ENCODE measurements around the gene GREB1.

The GREB1 gene

GRCh38 chr2:11610624-11611242 is 76.9 kb downstream of the GREB1 start:
- ChIA-PET CTCF (no interaction called here), POLR2A (no interaction called here)
- no peaks in the 10 kb centered on the region for H3K9me3 ChIP-seq (ENCODE audit: control insufficient read depth, insufficient read depth, low read depth, low read length)
- no peaks in the 10 kb centered on the region for H3K36me3 ChIP-seq (ENCODE audit: control insufficient read depth in 2 of 2, insufficient read depth in 1 of 2, low read length in 2 of 2)
- H3K4me1 ChIP-seq (ENCODE audit: control insufficient read depth, insufficient read depth, low read length), result no peaks in the 10 kb centered on the region
- no peak for TF ChIP-seq PRDM6 (tag by site-specific recombination; IDR thresholded peaks at IDR 0.05)
- no peak for TF ChIP-seq ZNF394 (tag by site-specific recombination; IDR thresholded peaks at IDR 0.05; ENCODE audit: borderline replicate concordance)
- TF ChIP-seq ZNF707 (tag by site-specific recombination; IDR thresholded peaks at IDR 0.05), result no peak
- no peak for TF ChIP-seq PBX3 (CRISPR knock-in tag; IDR thresholded peaks at IDR 0.05)
- no peak for TF ChIP-seq ZBTB21 (tag by site-specific recombination; IDR thresholded peaks at IDR 0.05)
- H3K4me3 ChIP-seq (ENCODE audit: low read depth, low read length), result no peak overlapping the region
- H3K27ac ChIP-seq (ENCODE audit: extremely low read depth, low read depth, low read length), result no peak overlapping the region

- Histone ChIP-seq H3K27ac (ENCODE audit: extremely low read depth, low read depth, low read length) (no peak overlapping the region), H3K36me3 (ENCODE audit: control insufficient read depth in 2 of 2, insufficient read depth in 1 of 2, low read length in 2 of 2) (no peaks in the 10 kb centered on the region), H3K4me3 (ENCODE audit: low read depth, low read length) (no peak overlapping the region), H3K4me1 (ENCODE audit: control insufficient read depth, insufficient read depth, low read length) (no peaks in the 10 kb centered on the region), H3K9me3 (ENCODE audit: control insufficient read depth, insufficient read depth, low read depth, low read length) (no peaks in the 10 kb centered on the region)
- POLR2A ChIA-PET, result no interaction called here
- CTCF ChIA-PET, result no interaction called here
- TF ChIP-seq ZBTB20 (tag by site-specific recombination; IDR thresholded peaks at IDR 0.05) (no peak), TSHZ1 (tag by site-specific recombination; IDR thresholded peaks at IDR 0.05; ENCODE audit: borderline replicate concordance) (no peak), ZNF660 (tag by site-specific recombination; IDR thresholded peaks at IDR 0.05) (no peak), ZNF596 (tag by site-specific recombination; IDR thresholded peaks at IDR 0.05) (no peak), ZNF274 (IDR thresholded peaks at IDR 0.05; ENCODE audit: low read length) (no peak), ZNF274 (tag by site-specific recombination; IDR thresholded peaks at IDR 0.05; ENCODE audit: borderline replicate concordance) (no peak), ZNF211 (tag by site-specific recombination; IDR thresholded peaks at IDR 0.05; ENCODE audit: low read depth) (no peak), SCRT1 (tag by site-specific recombination; IDR thresholded peaks at IDR 0.05; ENCODE audit: borderline replicate concordance) (no peak), ZFP41 (tag by site-specific recombination; IDR thresholded peaks at IDR 0.05; ENCODE audit: borderline replicate concordance) (no peak), ZNF792 (tag by site-specific recombination; IDR thresholded peaks at IDR 0.05) (no peak), ZNF449 (tag by site-specific recombination; IDR thresholded peaks at IDR 0.05) (no peak), ZNF138 (tag by site-specific recombination; IDR thresholded peaks at IDR 0.05; ENCODE audit: borderline replicate concordance) (no peak), ZSCAN18 (tag by site-specific recombination; IDR thresholded peaks at IDR 0.05) (no peak), ZSCAN30 (tag by site-specific recombination; IDR thresholded peaks at IDR 0.05) (no peak), ZFP3 (tag by site-specific recombination; IDR thresholded peaks at IDR 0.05; ENCODE audit: low read depth) (no peak), HIC1 (tag by site-specific recombination; IDR thresholded peaks at IDR 0.05) (no peak), GLI2 (tag by site-specific recombination; IDR thresholded peaks at IDR 0.05; ENCODE audit: borderline replicate concordance, low read depth) (no peak)
These were observed 77.4 kb downstream of the GREB1 start for GRCh38 chr2:11611251-11611650.
